NB4 (cell line): ENCODE results near the gene CXCL17.
A peak's percentile ranks its signal among the peaks of the same experiment; 100 is the strongest.
"Not testable (repeated sequence)": the region's sequence is repeated elsewhere in the genome, so short reads cannot be mapped to it uniquely, and the experiment has no call there.

ENCODE experiments used
- DNase-seq: peaks from one replicate; pipeline ENCODE4 v3.0.0; 2010; ENCODE audit warnings: low read depth
- H3K4me3 ChIP-seq: one replicate; pipeline ENCODE4 v1.5.1; 2011; ENCODE audit warnings: mild to moderate bottlenecking, low read depth, low read length, moderate library complexity
- CTCF ChIP-seq: IDR thresholded peaks from one replicate; pipeline ENCODE4 v1.5.1; 2012; ENCODE audit warnings: low read depth, low read length
- MAX ChIP-seq: IDR thresholded peaks from 2 replicates; pipeline ENCODE4 v1.6.1; 2011; ENCODE audit warnings: low read depth, low read length
- MYC ChIP-seq: IDR thresholded peaks from 2 replicates; pipeline ENCODE4 v1.6.1; 2011; ENCODE audit warnings: low read depth, low read length
- POLR2A ChIP-seq: IDR thresholded peaks from 2 replicates; pipeline ENCODE4 v1.6.1; 2011; ENCODE audit warnings: mild to moderate bottlenecking; ENCODE audit not compliant: insufficient read length; ENCODE audit errors: extremely low read depth

Gene CXCL17

GRCh38 chr19:42459926-42460325 is 17.2 kb upstream of the CXCL17 start:
- no peak for DNase-seq
- H3K4me3 ChIP-seq = no peak overlapping the region
- TF ChIP-seq MAX = no peak
- no peak for TF ChIP-seq POLR2A
- TF ChIP-seq CTCF = no peak
- TF ChIP-seq MYC = no peak

- TF ChIP-seq MAX = no peak
Measured at GRCh38 chr19:42455621-42456081, 12.9 kb upstream of the CXCL17 start.

GRCh38 chr19:42455086-42455485 is 12.3 kb upstream of the CXCL17 start:
- DNase-seq = no peak
- TF ChIP-seq CTCF = no peak
- no peak for TF ChIP-seq MAX
- no peak for TF ChIP-seq MYC
- TF ChIP-seq POLR2A = no peak
- H3K4me3 ChIP-seq = no peak overlapping the region

More at GRCh38 chr19:42455621-42456081, 12.9 kb upstream of the CXCL17 start:
- no peak for DNase-seq
- no peak overlapping the region for H3K4me3 ChIP-seq

GRCh38 chr19:42452590-42452989 is 9.8 kb upstream of the CXCL17 start:
- TF ChIP-seq MAX (no peak), CTCF (no peak), MYC (no peak)
- no peak overlapping the region for H3K4me3 ChIP-seq
- DNase-seq = peak; percentile 15

GRCh38 chr19:42450314-42450934 is 7.7 kb upstream of the CXCL17 start:
- peak; percentile 82 for DNase-seq
- peak; percentile 69 for TF ChIP-seq CTCF
- TF ChIP-seq POLR2A = no peak

GRCh38 chr19:42448306-42448705 is 5.6 kb upstream of the CXCL17 start:
- not testable (repeated sequence) for H3K4me3 ChIP-seq, DNase-seq

More at GRCh38 chr19:42450314-42450934, 7.7 kb upstream of the CXCL17 start:
- no peak overlapping the region for H3K4me3 ChIP-seq

- DNase-seq = no peak
- TF ChIP-seq CTCF = no peak
Measured at GRCh38 chr19:42445948-42446347, 3.2 kb upstream of the CXCL17 start.

More at GRCh38 chr19:42445948-42446347, 3.2 kb upstream of the CXCL17 start:
- H3K4me3 ChIP-seq = no peak overlapping the region
